HCT116 (cell line): ENCODE results near the gene MRPS2. TPM values are rescaled to one million over a fixed set of nuclear protein-coding genes. Genes with fewer than 3 reads are reported as not detected.

Experiments
- ATAC-seq: fragments of 200-7000 bp; cut with Tn5 transposase; 2 replicates; pipeline ENCODE4 v1.9.1; 2020; ENCODE audit warnings: mild to moderate bottlenecking, moderate library complexity
- BruUV-seq: library from RNA; stranded (reverse); fragments of 400-500 nt; replicated peaks from 2 replicates; lab custom pipeline; 2021; lab: Mats Ljungman, UMichigan
- CTCF ChIA-PET: fragments of 300-600 bp; sonication (Branson Sonifier 250); formaldehyde crosslinking; loops from one replicate; lab custom pipeline; 2021; ENCODE audit warnings: antibody characterized with exemption; lab: Charles Lee
- POLR2A ChIA-PET: fragments of 300-600, 350-600 bp; sonication (Branson Sonifier 250); formaldehyde crosslinking; loops from one replicate; lab custom pipeline; 2021; ENCODE audit warnings: antibody characterized with exemption; lab: Charles Lee
- RAD21 ChIA-PET, 2 experiments: fragments of 300-600 bp; sonication (Branson Sonifier 250); formaldehyde crosslinking; loops; one replicate each; lab custom pipeline; 2023; ENCODE audit warnings: low total read pairs in 2 of 2; ENCODE audit not compliant: uncharacterized antibody in 2 of 2, unreplicated experiment in 2 of 2, low non-redundant PET in 1 of 2; lab: Charles Lee
- DNase-seq: peaks from one replicate; pipeline ENCODE4 v3.0.0-alpha.2; 2010; ENCODE audit warnings: low read depth, low spot score
- H2AFZ ChIP-seq: fragments of 200-600 bp; shearing (Covaris generic), sonication (generic); 2 replicates; pipeline ENCODE4 v1.6.1; 2017; ENCODE audit warnings: low read depth, mixed run types, mixed read lengths, antibody characterized with exemption, low read length; ENCODE audit not compliant: poor library complexity, severe bottlenecking
- H3K27ac ChIP-seq: 2 replicates; pipeline ENCODE4 v1.5.1; 2012; ENCODE audit warnings: low read depth, low read length
- H3K27me3 ChIP-seq: fragments of 200-600 bp; sonication (generic); 2 replicates; pipeline ENCODE4 v1.6.1; 2016; ENCODE audit warnings: mixed run types, low read length, mixed read lengths; ENCODE audit not compliant: insufficient read depth
- H3K36me3 ChIP-seq, 2 experiments: fragments of 200-500 bp in 1 of 2; fragments of 200-600 bp in 1 of 2; sonication (Bioruptor generic) in 1 of 2; sonication (generic) in 1 of 2; 2 replicates each; pipeline versions ENCODE4 v1.5.1 to v1.6.1; 2014 to 2016; ENCODE audit warnings: low read length in 2 of 2, inconsistent platforms in 1 of 2, mixed read lengths in 1 of 2, mixed run types in 1 of 2; ENCODE audit not compliant: insufficient read depth in 2 of 2, control insufficient read depth in 1 of 2
- H3K4me1 ChIP-seq, 2 experiments: fragments of 200-600 bp in 1 of 2; sonication (generic) in 1 of 2; 2 replicates each; pipeline versions ENCODE4 v1.5.1 to v1.6.1; 2012 to 2017; ENCODE audit warnings: low read length in 2 of 2, inconsistent platforms in 1 of 2, mild to moderate bottlenecking in 1 of 2, mixed read lengths in 1 of 2, mixed run types in 1 of 2, moderate library complexity in 1 of 2; ENCODE audit not compliant: insufficient read depth in 2 of 2, control insufficient read depth in 1 of 2
- H3K4me2 ChIP-seq: fragments of 200-600 bp; sonication (generic); 2 replicates; pipeline ENCODE4 v1.6.1; 2017; ENCODE audit warnings: mixed run types, low read length, mixed read lengths
- H3K4me3 ChIP-seq, 2 experiments: fragments of 200-600 bp in 1 of 2; sonication (generic) in 1 of 2; replicated peaks in 1 of 2; 2 replicates each; pipeline ENCODE4 v1.5.1; 2011 to 2016; ENCODE audit warnings: low read length in 2 of 2, control low read depth in 1 of 2, low read depth in 1 of 2, mild to moderate bottlenecking in 1 of 2, mixed read lengths in 1 of 2, mixed run types in 1 of 2
- H3K79me2 ChIP-seq: fragments of 200-600 bp; sonication (generic); 2 replicates; pipeline ENCODE4 v1.6.1; 2017; ENCODE audit warnings: mild to moderate bottlenecking, mixed run types, low read length, moderate library complexity, mixed read lengths; ENCODE audit not compliant: insufficient read depth
- H3K9ac ChIP-seq: fragments of 200-600 bp; sonication (generic); 2 replicates; pipeline ENCODE4 v1.6.1; 2016; ENCODE audit warnings: low read length, mixed read lengths
- H3K9me2 ChIP-seq: fragments of 200-600 bp; sonication (generic), shearing (Covaris generic); 2 replicates; pipeline ENCODE4 v1.6.1; 2017; ENCODE audit warnings: mixed run types, mild to moderate bottlenecking, moderate library complexity; ENCODE audit not compliant: insufficient read depth
- H3K9me3 ChIP-seq, 2 experiments: fragments of 200-500 bp in 1 of 2; fragments of 200-600 bp in 1 of 2; sonication (Bioruptor generic) in 1 of 2; sonication (generic) in 1 of 2; 2 replicates each; pipeline ENCODE4 v1.6.1; 2014 to 2017; ENCODE audit warnings: low read length in 2 of 2, mixed read lengths in 2 of 2, inconsistent platforms in 1 of 2, low read depth in 1 of 2, mild to moderate bottlenecking in 1 of 2, mixed run types in 1 of 2, moderate library complexity in 1 of 2; ENCODE audit not compliant: control insufficient read depth in 1 of 2, insufficient read depth in 1 of 2
- H4K20me1 ChIP-seq: fragments of 200-600 bp; sonication (generic), shearing (Covaris generic); 2 replicates; pipeline ENCODE4 v1.6.1; 2017; ENCODE audit warnings: mixed run types, mild to moderate bottlenecking, moderate library complexity; ENCODE audit not compliant: insufficient read depth
- ATF3 ChIP-seq: IDR thresholded peaks from 2 replicates; pipeline ENCODE4 v1.6.1; 2012
- CBX3 ChIP-seq: IDR thresholded peaks from 2 replicates; pipeline ENCODE4 v1.6.1; 2012; ENCODE audit warnings: low read depth
- CEBPB ChIP-seq: IDR thresholded peaks from 2 replicates; pipeline ENCODE4 v1.6.1; 2012; ENCODE audit warnings: low read depth
- EGR1 ChIP-seq: IDR thresholded peaks from 2 replicates; pipeline ENCODE4 v1.6.1; 2012; ENCODE audit warnings: low read depth
- ELF1 ChIP-seq: IDR thresholded peaks from 2 replicates; pipeline ENCODE4 v1.6.1; 2012; ENCODE audit warnings: low read depth, borderline replicate concordance
- EZH2 ChIP-seq: fragments of 200-600 bp; sonication (generic); IDR thresholded peaks from 2 replicates; pipeline ENCODE4 v1.6.1; 2017; ENCODE audit warnings: antibody characterized with exemption, mixed run types
- EZH2phosphoT487 ChIP-seq: fragments of 200-600 bp; IDR thresholded peaks from 2 replicates; pipeline ENCODE4 v1.6.1; 2018; ENCODE audit warnings: antibody characterized with exemption, borderline replicate concordance
- JUND ChIP-seq: IDR thresholded peaks from 2 replicates; pipeline ENCODE4 v1.6.1; 2012
- POLR2A ChIP-seq: IDR thresholded peaks from 2 replicates; pipeline ENCODE4 v1.7.0; 2011; ENCODE audit warnings: borderline replicate concordance; ENCODE audit not compliant: insufficient read depth, insufficient read length; ENCODE audit errors: extremely low read depth
- POLR2AphosphoS5 ChIP-seq: IDR thresholded peaks from 2 replicates; pipeline ENCODE4 v1.6.1; 2011; ENCODE audit warnings: mild to moderate bottlenecking, low read depth, low read length, moderate library complexity
- RAD21 ChIP-seq: IDR thresholded peaks from 2 replicates; pipeline ENCODE4 v1.6.1; 2012; ENCODE audit warnings: low read depth, mild to moderate bottlenecking
- SIN3A ChIP-seq: IDR thresholded peaks from 2 replicates; pipeline ENCODE4 v1.6.1; 2012; ENCODE audit warnings: low read depth
- SP1 ChIP-seq: IDR thresholded peaks from 2 replicates; pipeline ENCODE4 v1.6.1; 2012; ENCODE audit warnings: low read depth
- SRF ChIP-seq: IDR thresholded peaks from 2 replicates; pipeline ENCODE4 v1.6.1; 2012; ENCODE audit warnings: low read depth
- TCF7L2 ChIP-seq: IDR thresholded peaks from 2 replicates; pipeline ENCODE4 v1.7.0; 2011; ENCODE audit warnings: borderline replicate concordance, inconsistent platforms; ENCODE audit not compliant: insufficient read depth, insufficient read length; ENCODE audit errors: extremely low read depth
- YY1 ChIP-seq: IDR thresholded peaks from 2 replicates; pipeline ENCODE4 v1.6.1; 2011; ENCODE audit warnings: low read length, low read depth, moderate library complexity, mild to moderate bottlenecking; ENCODE audit not compliant: insufficient replicate concordance; ENCODE audit errors: extremely low read depth
- ZNF274 ChIP-seq: fragments of 200-500 bp; sonication (Bioruptor generic); IDR thresholded peaks from 2 replicates; pipeline ENCODE4 v1.6.1; 2014; ENCODE audit warnings: mild to moderate bottlenecking, low read depth, low read length, inconsistent platforms
- intact Hi-C: fragments of 100-400 bp; cut with micrococcal nuclease; formaldehyde crosslinking; loops from 2 replicates; pipeline ENCODE4 v1.10.0; 2022
- total RNA-seq: library from RNA; stranded (reverse); gene quantifications from one replicate; pipeline ENCODE4 v1.2.1, GENCODE V29; 2021; ENCODE audit not compliant: unreplicated experiment
- TF ChIP-seq, protein P1 (sequence below): IDR thresholded peaks from 2 replicates; pipeline ENCODE4 v1.6.1; 2012; ENCODE audit warnings: low read depth

The MRPS2 gene
- total RNA-seq, 1 experiment from 2014 or later = 85.1 TPM

DNA sequence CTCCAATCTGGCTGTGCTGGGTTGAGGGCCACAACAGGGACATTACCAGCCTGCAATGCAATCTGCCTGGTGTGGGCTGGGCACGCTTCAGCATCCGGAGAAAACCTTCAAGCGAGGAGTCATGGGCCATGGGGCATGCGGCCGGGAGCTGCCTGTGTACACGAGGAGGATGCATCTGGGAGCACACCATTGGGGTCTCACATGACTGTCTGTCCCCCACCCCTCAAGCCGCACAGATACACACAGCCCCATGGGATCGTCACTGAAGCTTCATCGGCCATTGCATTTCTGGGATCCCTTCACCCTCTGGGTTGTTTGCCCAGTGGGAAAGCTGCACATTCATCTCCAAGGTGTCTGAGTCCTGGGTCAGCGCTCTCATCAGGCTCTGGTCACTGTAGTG, 30.6 kb downstream of the MRPS2 start:
- POLR2A ChIA-PET = no interaction called here
- Histone ChIP-seq H3K4me2 (no peak overlapping the region), H3K9ac (no peak overlapping the region), H3K4me1 (peaks cover 0 to 9% of the 10 kb centered on the region in 2 experiments; a peak in 3 of 4 replicates), H3K36me3 (no peaks in the 10 kb centered on the region), H3K27me3 (no peaks in the 10 kb centered on the region), H4K20me1 (no peaks in the 10 kb centered on the region)
- DNase-seq = no peak
- intact Hi-C loops = no loop called here
- ATAC-seq = no peak
- no TSS peak for BruUV-seq
- CTCF ChIA-PET = no interaction called here
- TF ChIP-seq CBX3 (no peak), RAD21 (no peak), YY1 (no peak), ZNF274 (no peak), ELF1 (no peak), ATF3 (no peak), EZH2phosphoT487 (no peak), SIN3A (no peak), SP1 (no peak), POLR2AphosphoS5 (no peak), EZH2 (no peak), TCF7L2 (no peak), JUND (no peak), CEBPB (no peak), SRF (no peak), EGR1 (no peak), POLR2A (no peak)
- TF ChIP-seq, protein P1, sequence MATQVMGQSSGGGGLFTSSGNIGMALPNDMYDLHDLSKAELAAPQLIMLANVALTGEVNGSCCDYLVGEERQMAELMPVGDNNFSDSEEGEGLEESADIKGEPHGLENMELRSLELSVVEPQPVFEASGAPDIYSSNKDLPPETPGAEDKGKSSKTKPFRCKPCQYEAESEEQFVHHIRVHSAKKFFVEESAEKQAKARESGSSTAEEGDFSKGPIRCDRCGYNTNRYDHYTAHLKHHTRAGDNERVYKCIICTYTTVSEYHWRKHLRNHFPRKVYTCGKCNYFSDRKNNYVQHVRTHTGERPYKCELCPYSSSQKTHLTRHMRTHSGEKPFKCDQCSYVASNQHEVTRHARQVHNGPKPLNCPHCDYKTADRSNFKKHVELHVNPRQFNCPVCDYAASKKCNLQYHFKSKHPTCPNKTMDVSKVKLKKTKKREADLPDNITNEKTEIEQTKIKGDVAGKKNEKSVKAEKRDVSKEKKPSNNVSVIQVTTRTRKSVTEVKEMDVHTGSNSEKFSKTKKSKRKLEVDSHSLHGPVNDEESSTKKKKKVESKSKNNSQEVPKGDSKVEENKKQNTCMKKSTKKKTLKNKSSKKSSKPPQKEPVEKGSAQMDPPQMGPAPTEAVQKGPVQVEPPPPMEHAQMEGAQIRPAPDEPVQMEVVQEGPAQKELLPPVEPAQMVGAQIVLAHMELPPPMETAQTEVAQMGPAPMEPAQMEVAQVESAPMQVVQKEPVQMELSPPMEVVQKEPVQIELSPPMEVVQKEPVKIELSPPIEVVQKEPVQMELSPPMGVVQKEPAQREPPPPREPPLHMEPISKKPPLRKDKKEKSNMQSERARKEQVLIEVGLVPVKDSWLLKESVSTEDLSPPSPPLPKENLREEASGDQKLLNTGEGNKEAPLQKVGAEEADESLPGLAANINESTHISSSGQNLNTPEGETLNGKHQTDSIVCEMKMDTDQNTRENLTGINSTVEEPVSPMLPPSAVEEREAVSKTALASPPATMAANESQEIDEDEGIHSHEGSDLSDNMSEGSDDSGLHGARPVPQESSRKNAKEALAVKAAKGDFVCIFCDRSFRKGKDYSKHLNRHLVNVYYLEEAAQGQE = no peak
- TF ChIP-seq, all 23 proteins: peak for 0
- Histone ChIP-seq H3K79me2 (no peaks in the 10 kb centered on the region), H3K9me3 (no peaks in the 10 kb centered on the region), H2AFZ (no peak overlapping the region), H3K4me3 (no peak overlapping the region), H3K9me2 (no peaks in the 10 kb centered on the region), H3K27ac (no peak overlapping the region)
- RAD21 ChIA-PET = no interaction called here
